HFFc6 (cell line): ENCODE results near the gene ANTKMT. TPM values are rescaled to one million over a fixed set of nuclear protein-coding genes. Genes with fewer than 3 reads are reported as not detected.

Experiments
- DNase-seq: peaks from one replicate; pipeline ENCODE4 v3.0.0-alpha.2; 2018
- H3K27ac Mint-ChIP-seq: 2 replicates; pipeline ENCODE4 v1.8.0; 2020; ENCODE audit warnings: mild to moderate bottlenecking, mixed read lengths
- H3K27me3 Mint-ChIP-seq: 2 replicates; pipeline ENCODE4 v1.8.0; 2021; ENCODE audit warnings: mild to moderate bottlenecking, moderate library complexity, mixed read lengths; ENCODE audit not compliant: insufficient read depth
- H3K36me3 Mint-ChIP-seq: 2 replicates; pipeline ENCODE4 v1.8.0; 2021; ENCODE audit warnings: low read depth, mixed read lengths
- H3K4me1 Mint-ChIP-seq: 2 replicates; pipeline ENCODE4 v1.8.0; 2020; ENCODE audit warnings: low read depth, mixed read lengths
- H3K4me3 Mint-ChIP-seq: 2 replicates; pipeline ENCODE4 v1.8.0; 2020; ENCODE audit warnings: mild to moderate bottlenecking, moderate library complexity, mixed read lengths
- H3K9me3 Mint-ChIP-seq: 2 replicates; pipeline ENCODE4 v1.8.0; 2020; ENCODE audit warnings: mild to moderate bottlenecking, mixed read lengths
- CTCF ChIP-seq: fragments of 200-600 bp; sonication (generic); IDR thresholded peaks from 2 replicates; pipeline ENCODE4 v1.5.0; 2021; ENCODE audit warnings: antibody characterized with exemption, mild to moderate bottlenecking
- total RNA-seq, 6 experiments: library from RNA; stranded (reverse); fragmentation: NEBNext Ultra II Directional; extraction: Animal tissue kit (Norgen Biotek cat#: 25700); gene quantifications; 2 replicates in 1 of 6; 3 replicates in 5 of 6; pipeline ENCODE4 v1.2.3, GENCODE V29; 2021

The ANTKMT gene
- total RNA-seq, 6 experiments from 2014 or later: 50.1 to 57.7 (median 54.7) TPM

- no peak for TF ChIP-seq CTCF
- Mint-ChIP-seq H3K27me3 (no peaks in the 10 kb centered on the region), H3K4me3 (no peak overlapping the region), H3K4me1 (no peaks in the 10 kb centered on the region), H3K36me3 (no peaks in the 10 kb centered on the region), H3K9me3 (no peaks in the 10 kb centered on the region), H3K27ac (no peak overlapping the region)
- no peak for DNase-seq
Measured at GRCh38 chr16:766008-766819, 45.3 kb downstream of the ANTKMT start.

- Mint-ChIP-seq H3K27me3 (no peaks in the 10 kb centered on the region), H3K4me1 (no peaks in the 10 kb centered on the region), H3K9me3 (no peaks in the 10 kb centered on the region), H3K36me3 (no peaks in the 10 kb centered on the region), H3K4me3 (no peak overlapping the region), H3K27ac (no peak overlapping the region)
- no peak for TF ChIP-seq CTCF
- no peak for DNase-seq
Measured at GRCh38 chr16:766820-767640, 46.1 kb downstream of the ANTKMT start.

- Mint-ChIP-seq H3K4me1 (no peaks in the 10 kb centered on the region), H3K36me3 (no peaks in the 10 kb centered on the region), H3K27me3 (no peaks in the 10 kb centered on the region), H3K4me3 (no peak overlapping the region), H3K27ac (no peak overlapping the region), H3K9me3 (no peaks in the 10 kb centered on the region)
- TF ChIP-seq CTCF: no peak
- DNase-seq: no peak
Measured at GRCh38 chr16:767743-768235, 46.8 kb downstream of the ANTKMT start.

DNA sequence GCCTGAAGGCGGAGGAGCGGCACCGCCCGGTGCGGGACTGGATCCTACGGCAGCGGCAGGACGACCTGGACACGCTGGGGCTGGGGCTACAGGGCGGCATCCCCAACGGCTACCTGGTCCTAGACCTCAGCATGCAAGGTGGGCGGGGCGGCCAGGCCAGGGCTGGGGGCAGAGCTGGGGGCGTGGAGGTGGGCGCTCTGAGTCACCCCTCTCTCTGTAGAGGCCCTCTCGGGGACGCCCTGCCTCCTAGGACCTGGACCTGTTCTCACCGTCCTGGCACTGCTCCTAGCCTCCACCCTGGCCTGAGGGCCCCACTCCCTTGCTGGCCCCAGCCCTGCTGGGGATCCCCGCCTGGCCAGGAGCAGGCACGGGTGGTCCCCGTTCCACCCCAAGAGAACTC lies 47.5 kb downstream of the ANTKMT start:
- Mint-ChIP-seq H3K36me3 (no peaks in the 10 kb centered on the region), H3K4me1 (no peaks in the 10 kb centered on the region), H3K27ac (no peak overlapping the region), H3K9me3 (no peaks in the 10 kb centered on the region), H3K4me3 (no peak overlapping the region), H3K27me3 (no peaks in the 10 kb centered on the region)
- no peak for TF ChIP-seq CTCF
- no peak for DNase-seq

- H3K36me3 Mint-ChIP-seq: no peaks in the 10 kb centered on the region
- no peak overlapping the region for H3K4me3 Mint-ChIP-seq
- DNase-seq: no peak
- H3K27me3 Mint-ChIP-seq: no peaks in the 10 kb centered on the region
- H3K27ac Mint-ChIP-seq: no peak overlapping the region
- H3K4me1 Mint-ChIP-seq: no peaks in the 10 kb centered on the region
- TF ChIP-seq CTCF: no peak
- no peaks in the 10 kb centered on the region for H3K9me3 Mint-ChIP-seq
Measured at GRCh38 chr16:769184-769784, 48.3 kb downstream of the ANTKMT start.
